Measurements from ENCODE around the gene TUBGCP5.
"Not testable (repeated sequence)": the region's sequence is repeated elsewhere in the genome, so short reads cannot be mapped to it uniquely, and the experiment has no call there.

The TUBGCP5 gene

DNA sequence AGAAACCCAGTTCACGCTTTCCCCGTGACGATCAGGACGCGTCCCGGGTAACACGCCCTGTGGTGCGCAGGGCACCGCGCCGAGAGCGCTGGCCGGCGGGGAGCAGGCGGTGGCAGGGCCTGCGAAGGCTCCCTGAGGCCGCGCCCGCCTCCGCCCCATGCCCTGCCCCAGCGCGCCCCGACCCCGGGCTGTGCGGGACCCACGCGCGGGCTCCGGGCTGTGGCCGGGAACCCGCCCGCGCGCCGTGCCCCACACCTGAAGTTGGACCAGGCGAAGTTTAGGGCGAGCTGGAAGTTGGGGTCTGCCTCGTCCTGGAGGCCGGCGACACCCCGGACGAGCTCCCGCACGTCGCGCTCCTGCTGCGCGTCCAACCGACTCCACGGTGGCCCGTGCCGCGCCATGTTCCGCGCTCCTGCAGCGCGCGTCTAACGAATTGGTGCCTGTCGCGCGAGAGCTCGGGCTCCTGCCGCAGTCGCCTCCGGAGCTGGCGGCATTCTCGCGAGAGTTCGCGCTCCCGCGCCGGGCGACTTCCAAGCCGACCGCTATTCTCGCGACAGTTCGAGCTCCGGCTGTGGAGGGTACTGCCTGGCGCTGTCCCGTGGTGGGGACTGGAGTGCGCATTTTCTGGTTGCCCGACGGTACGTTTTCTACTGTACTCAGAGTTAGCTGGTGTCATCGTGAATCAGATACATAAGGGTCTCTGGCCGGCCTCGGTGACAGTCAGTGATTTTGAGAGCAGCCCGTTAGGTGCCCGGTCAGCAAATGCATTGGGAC lies at the start of gene TUBGCP5:
TSS of gene TUBGCP5 (minus strand) at position 427 of the 774 bp plus-strand sequence. CDS start at position 401, 26 bp downstream.
- DNase-seq: peak; percentile 89

DNA sequence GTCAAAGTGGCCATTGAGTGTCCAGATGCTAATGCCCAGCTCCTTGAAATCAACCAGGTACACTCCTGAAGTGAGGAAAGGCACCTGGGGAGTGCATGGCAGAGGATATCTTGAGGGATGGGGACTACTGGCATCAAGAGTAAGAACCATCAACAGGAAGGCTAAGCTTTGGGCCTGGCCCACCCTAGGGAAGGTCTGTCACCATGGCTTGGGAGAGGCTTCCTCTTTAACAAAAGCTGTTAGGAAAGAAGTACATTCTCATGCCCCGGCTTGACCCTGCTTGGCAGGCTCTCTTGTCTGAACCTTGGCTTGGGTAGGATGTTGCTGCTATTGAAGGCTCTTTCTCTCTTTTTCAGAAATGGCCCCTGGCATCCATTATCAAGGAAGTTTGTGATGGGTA lies 43.7 kb upstream of the TUBGCP5 start:
- no peak for DNase-seq

DNA sequence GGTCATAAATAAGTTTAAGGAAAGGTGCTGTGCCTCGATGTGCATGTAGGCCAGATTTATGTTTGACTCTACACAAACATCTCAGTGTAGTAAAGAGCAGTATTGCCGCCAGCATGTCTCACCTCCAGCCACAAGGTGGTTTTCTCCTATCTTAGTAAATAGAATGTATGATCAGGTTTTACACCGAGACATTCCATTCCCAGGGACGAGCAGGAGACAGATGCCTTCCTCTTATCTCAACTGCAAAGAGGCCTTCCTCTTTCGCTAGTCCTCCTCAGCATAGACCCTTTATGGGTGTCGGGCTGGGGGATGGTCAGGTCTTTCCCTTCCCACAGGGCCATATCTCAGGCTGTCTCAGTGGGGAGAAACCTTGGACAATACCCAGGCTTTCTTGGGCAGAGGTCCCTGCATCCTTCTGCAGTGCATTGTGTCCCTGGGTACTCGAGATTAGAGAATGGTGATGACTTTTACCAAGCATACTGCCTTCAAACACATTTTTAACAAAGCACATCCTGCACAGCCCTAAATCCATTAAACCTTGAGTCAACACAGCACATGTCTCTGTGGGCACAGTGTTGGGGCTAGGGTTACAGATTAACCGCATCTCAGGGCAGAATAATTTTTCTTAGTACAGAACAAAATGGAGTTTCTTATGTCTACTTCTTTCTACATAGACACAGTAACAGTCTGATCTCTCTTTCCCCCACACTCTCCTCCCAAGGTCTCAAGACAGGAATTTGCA lies 42.8 kb upstream of the TUBGCP5 start:
- not testable (repeated sequence) for DNase-seq

DNA sequence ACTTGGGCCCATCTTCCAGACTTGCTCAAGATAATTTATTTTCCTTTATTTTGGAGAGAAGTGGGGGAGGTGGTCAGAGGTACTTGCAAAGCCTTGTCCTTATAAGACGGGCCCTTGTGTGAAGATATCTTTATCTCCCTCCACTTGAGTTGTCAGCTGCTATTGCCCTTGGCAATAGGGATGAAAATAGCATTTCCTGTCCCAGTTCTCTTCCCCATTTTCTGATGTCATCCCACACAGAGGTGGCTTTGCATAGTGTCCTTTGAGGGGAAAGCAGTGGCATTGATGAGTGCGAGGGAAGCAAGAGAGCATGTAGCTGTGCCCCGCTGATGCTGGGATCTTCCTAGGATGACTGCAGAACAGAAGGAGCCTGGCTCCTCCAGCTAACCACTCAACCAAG lies 41.9 kb upstream of the TUBGCP5 start:
- DNase-seq: no peak

DNA sequence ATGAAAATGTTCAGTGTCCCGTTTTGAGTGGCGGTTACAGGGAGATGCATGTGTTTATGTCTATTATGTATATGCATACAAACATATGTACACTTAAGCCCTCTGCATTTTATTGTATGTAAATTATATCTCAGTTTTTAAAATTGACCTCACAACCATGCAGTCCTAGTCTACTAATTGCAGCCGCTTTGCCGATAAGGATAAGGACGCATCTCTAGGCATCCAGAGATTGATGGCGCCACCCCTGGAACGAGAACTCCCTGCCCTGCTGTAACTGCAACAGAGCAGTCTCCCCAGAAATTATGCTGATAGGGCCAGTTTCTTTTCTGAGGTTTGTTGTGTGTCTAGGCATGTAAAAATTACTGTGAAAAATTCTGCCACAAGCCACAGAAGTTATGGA lies 40.4 kb upstream of the TUBGCP5 start:
- no peak for DNase-seq

DNA sequence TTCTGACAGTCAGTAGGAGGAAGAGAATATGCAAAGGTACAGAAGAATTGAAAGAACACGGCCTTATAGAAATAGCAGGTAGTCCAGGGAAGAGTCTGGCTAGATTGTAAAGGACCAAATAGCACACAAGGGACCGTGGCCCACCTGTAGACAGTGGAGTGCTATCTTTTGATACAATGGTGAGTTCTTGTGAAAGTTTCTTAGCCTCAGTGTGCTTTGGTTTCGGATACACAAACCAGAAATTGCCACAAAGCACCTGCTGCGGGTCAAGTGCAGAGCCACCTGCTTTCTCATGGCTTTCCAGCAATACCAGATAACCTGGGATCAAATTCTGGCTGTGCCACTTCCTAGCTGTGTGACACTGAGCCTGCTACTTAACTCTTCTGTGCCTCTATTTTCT lies 36.6 kb upstream of the TUBGCP5 start:
- no peak for DNase-seq

DNA sequence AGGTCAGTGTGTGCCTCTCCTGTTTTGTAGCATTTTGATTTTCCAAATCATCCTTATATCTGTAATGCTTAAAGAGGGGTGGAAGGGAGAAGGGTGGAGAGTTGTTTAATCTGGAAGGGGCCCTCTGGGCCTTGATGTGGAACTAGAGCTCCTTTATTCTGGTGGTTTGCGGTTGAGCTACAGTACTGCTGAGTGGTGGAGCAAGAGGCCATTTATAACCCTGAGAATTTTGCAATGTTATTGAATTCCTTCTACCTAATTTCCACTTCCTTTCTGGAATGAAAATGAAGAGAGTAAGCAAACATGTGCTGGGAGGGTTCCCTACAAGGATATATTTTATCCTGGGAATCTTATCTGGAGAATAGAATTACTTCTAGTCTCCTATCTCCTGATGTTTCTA lies 35.3 kb upstream of the TUBGCP5 start:
- no peak for DNase-seq

DNA sequence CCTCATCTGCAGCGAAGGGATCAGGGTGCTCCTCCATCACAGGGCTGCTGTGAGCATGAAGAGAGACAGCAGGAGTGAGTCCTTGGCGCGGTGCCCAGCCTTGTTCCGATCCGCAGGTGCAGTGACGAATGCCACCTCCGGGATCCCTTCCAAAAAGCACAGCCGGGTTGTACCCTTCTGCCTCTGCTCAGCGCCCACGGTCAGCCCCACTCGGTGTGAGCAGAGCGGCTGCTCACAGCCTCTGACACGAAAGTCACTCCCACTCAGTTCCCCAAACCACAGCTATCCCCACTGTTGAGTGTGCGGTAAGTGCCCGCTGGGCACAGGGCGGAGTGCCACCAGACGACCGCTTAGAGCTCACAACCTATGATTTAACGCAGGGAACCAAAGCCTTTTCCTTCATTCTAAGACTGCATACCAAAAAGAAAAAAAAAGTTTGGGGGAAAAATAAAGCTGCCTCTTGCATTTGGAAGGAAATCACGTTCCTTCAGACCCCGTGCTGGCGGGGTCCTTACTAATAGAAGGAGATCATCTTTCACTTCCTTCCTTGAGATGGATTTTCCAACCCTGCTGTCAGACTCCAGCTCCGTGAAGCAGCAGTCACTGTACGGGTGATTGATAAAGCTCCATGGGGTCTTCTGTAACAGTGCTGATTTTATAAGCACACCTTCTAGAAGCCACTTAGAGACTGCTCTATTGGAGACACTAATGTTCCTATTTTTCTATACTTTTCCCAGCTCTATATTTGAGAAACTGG lies 34.7 kb upstream of the TUBGCP5 start:
- DNase-seq: no peak

DNA sequence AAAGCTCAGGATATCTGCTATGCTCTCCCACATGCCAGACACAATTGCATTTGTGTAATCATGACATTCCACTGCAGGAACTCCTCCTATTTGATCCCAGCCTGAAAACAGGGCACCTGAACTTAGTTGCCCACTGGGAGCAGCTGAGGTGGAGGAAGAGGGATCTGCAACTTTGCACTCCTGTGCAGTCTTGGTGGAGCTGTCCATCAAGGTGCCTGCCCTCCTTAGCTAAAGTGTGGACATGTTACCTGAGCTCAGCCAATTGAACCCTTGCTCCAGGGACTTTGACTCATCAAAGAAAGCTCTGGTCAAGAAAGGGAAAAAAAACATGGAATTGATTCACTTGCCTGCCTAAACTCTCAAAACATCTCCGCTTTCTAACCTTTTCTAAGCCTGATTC lies 33.3 kb upstream of the TUBGCP5 start:
- no peak for DNase-seq

DNA sequence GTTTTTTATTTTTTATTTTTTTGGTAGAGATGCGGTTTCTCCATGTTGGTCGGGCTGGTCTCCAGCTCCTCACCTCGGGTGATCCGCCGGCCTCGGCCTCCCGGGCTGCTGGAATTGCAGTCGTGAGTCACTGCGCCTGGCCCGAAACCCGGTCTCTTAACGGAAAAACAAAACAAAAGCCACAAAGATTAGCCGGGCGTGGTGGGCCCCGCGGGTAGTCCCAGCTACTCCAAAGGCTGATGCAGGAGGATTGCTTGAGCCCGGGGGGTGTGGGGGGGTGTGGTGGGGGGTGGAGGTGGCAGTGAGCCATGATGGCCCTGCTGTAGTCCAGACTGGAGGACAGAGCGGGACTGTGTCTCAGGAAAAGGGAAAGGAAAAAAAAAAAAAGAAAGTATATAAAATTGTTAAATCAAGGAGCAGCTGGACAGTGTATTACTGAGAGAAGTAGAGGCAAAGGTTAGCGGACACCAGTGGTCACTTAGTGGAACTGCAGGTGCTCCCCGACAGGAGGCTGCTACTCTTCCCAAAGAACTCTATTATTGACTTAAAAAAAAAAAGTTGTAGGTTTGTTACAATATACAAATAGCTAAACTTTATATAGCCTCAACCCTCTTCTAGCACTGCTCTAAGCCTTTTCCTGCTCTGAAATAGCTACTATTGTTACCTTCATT lies 30.3 kb upstream of the TUBGCP5 start:
- no peak for DNase-seq

DNA sequence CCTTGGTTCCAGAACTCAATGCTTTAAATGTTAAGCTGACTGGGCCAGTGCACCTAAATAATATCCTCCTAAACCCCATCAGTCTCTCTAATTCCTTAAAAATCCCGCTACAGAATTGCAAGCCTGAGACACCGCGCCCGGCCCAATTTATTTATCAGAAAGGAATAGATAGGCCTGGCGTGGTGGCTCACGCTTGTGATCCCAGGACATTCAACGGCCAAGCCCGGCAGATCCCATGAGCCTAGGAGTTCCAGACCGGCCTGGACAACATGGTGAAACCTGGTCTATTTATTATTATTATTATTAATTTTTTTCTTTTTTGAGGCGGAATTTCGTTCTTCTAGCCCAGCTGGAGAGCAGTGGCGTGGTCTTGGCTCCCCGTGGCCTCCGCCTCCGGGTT lies 28.0 kb upstream of the TUBGCP5 start:
- DNase-seq: no peak

DNA sequence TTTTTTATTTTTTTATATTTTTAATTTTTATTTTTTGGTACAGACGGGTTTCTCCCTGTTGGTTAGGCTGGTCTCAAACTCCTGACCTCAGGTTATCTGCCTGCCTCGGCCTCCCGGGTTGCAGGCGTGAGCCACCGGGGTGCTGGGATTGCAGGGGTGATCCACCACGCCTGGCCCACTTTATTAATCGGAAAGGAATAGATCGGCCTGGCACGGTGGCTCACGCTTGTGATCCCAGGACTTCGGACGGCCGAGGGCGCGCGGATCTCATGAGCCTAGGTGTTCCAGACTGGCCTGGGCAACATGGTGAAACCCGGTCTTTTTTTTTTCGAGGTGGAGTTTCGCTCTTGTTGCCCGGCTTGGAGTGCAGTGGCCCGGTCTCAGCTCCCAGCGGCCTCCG lies 26.5 kb upstream of the TUBGCP5 start:
- DNase-seq: no peak

DNA sequence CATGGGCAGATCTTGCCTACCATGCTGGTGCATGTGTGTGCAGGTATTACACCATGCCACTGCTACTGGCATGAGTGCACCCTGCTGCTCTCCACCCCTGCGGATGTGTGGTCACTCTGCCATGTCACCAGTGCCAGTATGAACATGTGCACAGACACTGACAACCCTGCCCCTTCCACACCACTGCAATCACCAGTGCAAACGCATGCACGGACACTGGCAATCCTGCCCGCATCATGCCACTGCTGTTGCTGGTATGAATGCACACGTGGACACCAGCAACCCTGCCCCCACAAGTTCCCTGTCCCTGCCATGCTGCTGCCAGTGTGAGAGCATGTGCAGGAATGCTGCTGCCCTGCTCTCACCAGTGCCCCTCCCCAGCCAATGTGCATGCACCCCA lies 24.8 kb upstream of the TUBGCP5 start:
- DNase-seq: no peak

DNA sequence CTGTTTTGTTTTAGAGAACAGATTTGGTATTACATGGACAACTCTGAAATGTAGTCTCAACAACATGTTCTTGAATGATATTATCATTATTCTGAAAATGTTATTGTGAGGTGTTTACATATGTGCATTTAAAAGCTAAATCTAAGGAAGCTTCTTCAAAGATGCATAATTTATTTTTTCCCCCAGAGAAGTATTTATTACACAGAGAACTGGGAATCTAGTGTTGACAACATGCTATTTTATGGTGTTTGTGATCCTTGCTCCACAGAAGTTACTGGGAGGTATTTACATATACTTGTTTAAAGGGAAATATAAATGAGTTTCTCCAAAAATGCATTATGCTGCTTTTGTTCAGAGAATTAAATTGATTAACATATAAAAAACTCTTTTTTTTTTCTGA lies 18.3 kb upstream of the TUBGCP5 start:
- DNase-seq: no peak

DNA sequence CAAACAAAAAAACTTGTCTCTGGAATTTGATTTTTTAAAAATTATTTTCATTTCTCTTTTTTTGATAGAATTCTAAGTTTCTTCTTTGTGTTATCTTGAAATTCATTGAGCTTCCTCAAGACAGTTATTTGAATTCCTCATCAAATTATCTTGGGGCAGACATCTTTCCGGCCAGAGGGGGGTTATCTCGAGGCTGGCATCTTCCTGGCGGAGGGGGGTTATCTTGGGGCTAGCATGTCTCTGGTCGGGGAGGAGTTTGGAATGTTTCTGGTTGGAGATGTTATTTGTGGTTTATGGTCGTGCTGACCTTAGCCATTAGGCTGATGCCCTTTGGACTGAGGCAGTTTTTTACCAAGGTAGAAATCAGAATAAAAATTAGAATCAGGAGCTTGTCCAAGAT lies 15.9 kb upstream of the TUBGCP5 start:
- DNase-seq: no peak

DNA sequence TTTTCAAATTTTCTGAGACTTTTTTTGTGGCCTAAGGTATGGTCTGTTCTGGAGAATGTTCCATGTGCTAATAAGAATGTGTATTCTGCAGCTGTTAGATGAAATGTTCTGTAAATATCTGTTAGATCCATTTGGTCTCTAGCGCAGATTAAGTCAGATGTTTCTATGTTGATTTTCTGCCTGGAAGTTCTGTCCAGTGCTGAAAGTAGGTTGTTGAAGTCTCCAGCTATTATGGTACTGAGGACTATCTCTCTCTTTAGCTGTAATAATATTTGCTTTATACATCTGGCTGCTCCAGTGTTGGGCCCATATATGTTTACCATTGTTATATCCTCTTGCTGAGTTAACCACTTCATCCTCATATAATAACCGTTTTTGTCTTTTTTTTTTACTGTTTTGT lies 13.2 kb upstream of the TUBGCP5 start:
- no peak for DNase-seq

DNA sequence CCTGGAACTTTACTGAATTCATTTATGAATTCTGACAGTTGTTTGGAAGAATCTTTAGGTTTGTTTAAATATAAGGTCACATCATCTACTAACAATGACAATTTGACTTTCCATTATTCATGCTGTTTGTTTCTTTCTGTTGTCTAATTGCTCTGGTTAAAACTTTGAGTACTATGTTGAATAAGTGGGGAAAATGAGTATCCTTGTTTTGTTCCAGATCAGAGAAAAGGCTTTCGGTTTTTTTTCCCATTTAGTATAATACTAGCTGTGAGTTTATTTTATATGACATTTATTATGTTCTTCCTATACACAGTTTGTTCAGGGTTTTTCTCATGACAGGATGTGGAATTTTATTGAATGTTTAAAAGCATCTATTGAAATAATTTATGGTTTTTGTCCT lies 11.3 kb upstream of the TUBGCP5 start:
- DNase-seq: no peak

DNA sequence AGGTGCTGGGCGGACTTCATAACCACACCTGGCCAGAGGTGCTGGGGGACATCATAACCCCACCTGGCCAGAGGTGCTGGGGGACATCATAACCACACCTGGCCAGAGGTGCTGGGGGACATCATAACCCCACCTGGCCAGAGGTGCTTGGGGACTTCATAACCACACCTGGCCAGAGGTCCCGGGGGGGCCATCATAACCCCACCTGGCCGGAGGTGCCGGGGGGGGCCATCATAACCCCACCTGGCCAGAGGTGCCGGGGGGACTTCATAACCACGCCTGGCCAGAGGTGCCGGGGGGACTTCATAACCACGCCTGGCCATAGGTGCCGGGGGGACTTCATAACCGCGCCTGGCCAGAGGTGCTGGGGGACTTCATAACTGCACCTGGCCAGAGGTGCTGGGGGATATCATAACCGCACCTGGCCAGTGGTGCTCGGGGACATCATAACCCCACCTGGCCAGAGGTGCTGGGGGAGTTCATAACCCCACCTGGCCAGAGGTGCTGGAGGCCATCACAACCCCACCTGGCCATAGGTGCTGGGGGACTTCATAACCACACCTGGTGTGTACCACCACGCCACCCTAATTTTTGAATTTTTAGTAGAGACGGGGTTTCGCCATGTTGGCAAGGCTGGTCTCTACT lies 10.7 kb upstream of the TUBGCP5 start:
- DNase-seq: no peak

DNA sequence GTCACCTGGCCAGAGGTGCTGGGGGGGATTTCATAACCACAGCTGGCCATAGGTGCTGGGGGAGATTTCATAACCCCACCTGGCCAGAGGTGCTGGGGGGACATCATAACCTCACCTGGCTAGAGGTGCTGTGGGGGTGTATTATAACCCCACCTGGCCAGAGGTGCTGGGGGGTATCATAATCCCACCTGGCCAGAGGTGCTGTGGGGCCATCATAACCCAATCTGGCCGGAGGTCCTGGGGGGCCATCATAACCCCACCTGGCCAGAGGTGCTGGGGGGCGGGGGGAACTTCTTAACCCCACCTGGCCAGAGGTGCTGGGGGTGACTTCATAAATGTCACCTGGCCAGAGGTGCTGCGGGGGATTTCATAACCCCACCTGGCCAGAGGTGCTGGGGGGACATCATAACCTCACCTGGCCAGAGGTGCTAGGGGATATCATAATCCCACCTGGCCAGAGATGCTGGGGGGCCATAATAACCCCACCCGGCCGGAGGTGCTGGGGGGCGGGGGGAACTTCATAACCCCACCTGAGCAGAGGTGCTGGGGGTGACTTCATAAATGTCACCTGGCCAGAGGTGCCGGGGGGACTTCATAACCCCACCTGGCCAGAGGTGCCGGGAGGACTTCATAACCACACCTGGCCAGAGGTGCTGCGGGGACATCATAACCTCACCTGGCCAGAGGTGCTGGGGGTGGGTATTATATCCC lies 9.4 kb upstream of the TUBGCP5 start:
- not testable (repeated sequence) for DNase-seq

DNA sequence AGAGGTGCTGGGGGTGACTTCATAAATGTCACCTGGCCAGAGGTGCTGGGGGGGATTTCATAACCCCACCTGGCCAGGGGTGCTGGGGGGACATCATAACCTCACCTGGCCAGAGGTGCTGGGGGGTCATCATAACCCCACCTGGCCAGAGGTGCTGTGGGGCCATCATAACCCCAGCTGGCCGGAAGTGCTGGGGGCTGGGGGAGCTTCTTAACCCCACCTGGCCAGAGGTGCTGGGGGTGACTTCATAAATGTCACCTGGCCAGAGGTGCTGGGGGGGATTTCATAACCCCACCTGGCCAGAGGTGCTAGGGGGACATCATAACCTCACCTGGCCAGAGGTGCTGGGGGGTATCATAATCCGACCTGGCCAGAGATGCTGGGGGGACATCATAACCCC lies 4.6 kb upstream of the TUBGCP5 start:
- not testable (repeated sequence) for DNase-seq

DNA sequence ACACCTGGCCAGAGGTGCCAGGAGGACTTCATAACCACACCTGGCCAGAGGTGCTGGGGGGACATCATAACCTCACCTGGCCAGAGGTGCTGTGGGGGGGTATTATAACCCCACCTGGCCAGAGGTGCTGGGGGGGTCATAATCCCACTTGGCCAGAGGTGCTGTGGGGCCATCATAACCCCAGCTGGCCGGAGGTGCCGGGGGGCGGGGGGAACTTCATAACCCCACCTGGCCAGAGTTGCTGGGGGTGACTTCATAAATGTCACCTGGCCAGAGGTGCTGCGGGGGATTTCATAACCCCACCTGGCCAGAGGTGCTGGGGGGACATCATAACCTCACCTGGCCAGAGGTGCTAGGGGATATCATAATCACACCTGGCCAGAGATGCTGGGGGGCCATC lies 4.2 kb upstream of the TUBGCP5 start:
- DNase-seq: not testable (repeated sequence)

DNA sequence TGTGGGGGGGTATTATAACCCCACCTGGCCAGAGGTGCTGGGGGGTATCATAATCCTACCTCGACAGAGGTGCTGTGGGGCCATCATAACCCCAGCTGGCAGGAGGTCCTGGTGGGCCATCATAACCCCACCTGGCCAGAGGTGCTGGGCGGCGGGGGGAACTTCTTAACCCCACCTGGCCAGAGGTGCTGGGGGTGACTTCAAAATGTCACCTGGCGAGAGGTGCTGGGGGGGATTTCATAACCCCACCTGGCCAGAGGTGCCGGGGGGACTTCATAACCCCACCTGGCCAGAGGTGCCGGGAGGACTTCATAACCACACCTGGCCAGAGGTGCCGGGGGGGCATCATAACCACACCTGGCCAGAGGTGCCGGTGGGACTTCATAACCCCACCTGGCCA lies 2.4 kb upstream of the TUBGCP5 start:
- not testable (repeated sequence) for DNase-seq

Measured in NK-92 treated with Interleukin-12 subunit alpha and Interleukin-12 subunit beta, amount 100 ng/mL, for 24 hours (cell line).